ENCODE data around the gene ZNF488.

DNA sequence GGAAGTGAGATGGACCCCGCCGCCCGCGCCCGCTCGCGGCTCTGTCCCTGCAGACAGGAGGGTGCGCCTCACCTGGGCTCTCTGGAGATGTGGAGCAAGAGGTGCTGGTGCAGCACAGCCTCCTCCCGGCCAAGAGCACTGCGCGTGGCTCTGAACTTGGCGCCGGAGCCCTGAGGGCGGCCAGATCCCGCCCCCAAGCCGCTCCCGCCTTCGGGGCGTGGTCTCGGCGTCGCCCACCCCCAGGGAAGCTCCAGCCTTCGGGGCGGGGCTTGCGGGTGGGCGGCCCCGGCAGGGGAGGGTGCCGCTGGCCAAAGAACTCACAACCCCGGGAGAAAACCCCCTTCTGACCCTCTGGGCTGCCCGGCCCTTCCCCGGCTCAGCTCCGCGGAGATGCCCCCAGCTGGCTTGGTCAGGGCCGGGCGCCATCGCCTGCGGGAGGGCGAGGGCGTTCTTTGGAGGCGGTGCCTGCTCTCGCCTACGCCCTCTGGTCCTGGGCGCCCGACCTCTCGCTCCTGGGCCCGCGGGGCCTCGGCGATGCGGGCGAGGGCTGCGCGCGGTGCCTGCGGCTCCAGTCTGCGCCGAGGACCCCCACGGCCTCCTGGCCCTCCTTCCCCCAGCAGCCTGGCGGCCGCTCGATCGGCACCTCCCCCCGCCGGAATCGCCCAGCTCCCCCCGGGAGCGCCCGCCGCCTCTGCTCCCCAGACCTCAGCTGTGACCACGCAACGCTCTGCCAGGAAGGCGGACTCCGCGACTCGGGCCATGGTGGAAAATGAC is at the start of gene ZNF488:
- TF ChIP-seq CTCF (conservative IDR thresholded peaks at IDR 0.05 in 1 of 2, IDR thresholded peaks at IDR 0.05 in 1 of 2; ENCODE audit: extremely low read depth in 1 of 2, insufficient read depth in 1 of 2, low read depth in 1 of 2, low read length in 2 of 2) (peak in 1 of 2 donors; percentile 10), EZH2 (IDR thresholded peaks at IDR 0.05; ENCODE audit: borderline replicate concordance, low read length) (no peak)

Data from mammary epithelial cell (primary cell).